HL-60 (cell line): ENCODE data around the gene MUSTN1.

Experiments used
- CTCF ChIP-seq: IDR thresholded peaks from one replicate; pipeline ENCODE4 v1.5.1; 2011; ENCODE audit warnings: low read length, control low read depth, inconsistent platforms; ENCODE audit not compliant: insufficient read depth
- POLR2AphosphoS5 ChIP-seq: IDR thresholded peaks from 2 replicates; pipeline ENCODE4 v1.6.1; 2012; ENCODE audit warnings: low read depth

DNA sequence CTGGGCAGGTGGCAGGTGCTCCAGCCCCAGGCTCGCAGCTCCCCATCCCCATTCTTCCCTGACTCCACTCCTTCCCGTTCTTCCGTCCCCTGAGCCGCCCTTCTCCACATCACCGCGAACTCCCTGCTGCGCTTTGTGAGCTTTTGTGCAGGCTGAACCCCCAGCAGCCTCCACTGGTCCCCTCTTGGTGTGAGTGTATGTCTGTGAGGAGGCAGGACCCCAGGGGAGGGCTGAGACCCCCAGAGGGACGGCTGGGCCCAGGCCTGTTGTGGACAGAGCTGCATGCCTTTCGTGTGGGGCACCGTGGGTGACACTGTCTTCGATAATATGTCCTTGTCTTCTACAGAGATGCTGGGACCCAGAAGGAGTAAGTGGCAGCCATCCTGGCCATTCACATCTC, 47.6 kb downstream of the MUSTN1 start:
- TF ChIP-seq CTCF (no peak), POLR2AphosphoS5 (no peak)
